GM21526 (cell line): ENCODE measurements around the gene COL9A3.
A peak's percentile ranks its signal among the peaks of the same experiment; 100 is the strongest.

Experiments
- ATAC-seq: cut with Tn5 transposase; IDR thresholded peaks from one replicate; pipeline ENCODE4 v1.9.1; 2021; ENCODE audit warnings: moderate library complexity; ENCODE audit not compliant: unreplicated experiment, low FRiP score

Gene COL9A3

GRCh38 chr20:62822239-62822787 is 5.5 kb downstream of the COL9A3 start:
- no peak for ATAC-seq

GRCh38 chr20:62822788-62823651 is 6.2 kb downstream of the COL9A3 start:
- no peak for ATAC-seq

- ATAC-seq: no peak
These were observed 7.0 kb downstream of the COL9A3 start for GRCh38 chr20:62823688-62824475.

GRCh38 chr20:62824476-62825332 is 7.9 kb downstream of the COL9A3 start:
- no peak for ATAC-seq

GRCh38 chr20:62825333-62825985 is 8.6 kb downstream of the COL9A3 start:
- no peak for ATAC-seq

- ATAC-seq: no peak
These were observed 9.3 kb downstream of the COL9A3 start for GRCh38 chr20:62825986-62826645.

GRCh38 chr20:62826646-62827310 is 9.9 kb downstream of the COL9A3 start:
- no peak for ATAC-seq

GRCh38 chr20:62827311-62828038 is 10.6 kb downstream of the COL9A3 start:
- no peak for ATAC-seq

GRCh38 chr20:62828051-62828450 is 11.2 kb downstream of the COL9A3 start:
- no peak for ATAC-seq

GRCh38 chr20:62828511-62829230 is 11.8 kb downstream of the COL9A3 start:
- ATAC-seq: no peak

- ATAC-seq: no peak
These were observed 12.7 kb downstream of the COL9A3 start for GRCh38 chr20:62829231-62830230.

- no peak for ATAC-seq
These were observed 13.4 kb downstream of the COL9A3 start for GRCh38 chr20:62830251-62830650.

- ATAC-seq: no peak
These were observed 14.0 kb downstream of the COL9A3 start for GRCh38 chr20:62830821-62831220.

- ATAC-seq: no peak
These were observed 14.5 kb downstream of the COL9A3 start for GRCh38 chr20:62831361-62831788.

GRCh38 chr20:62831854-62832211 is 15.0 kb downstream of the COL9A3 start:
- ATAC-seq: no peak

- peak; percentile 47 for ATAC-seq
These were observed 15.5 kb downstream of the COL9A3 start for GRCh38 chr20:62832212-62832922.
